GM18907 (cell line): Measurements from ENCODE around the gene PLA2R1.

ENCODE experiments used
- ATAC-seq: cut with Tn5 transposase; IDR thresholded peaks from one replicate; pipeline ENCODE4 v1.9.1; 2021; ENCODE audit warnings: mild to moderate bottlenecking, moderate library complexity; ENCODE audit not compliant: unreplicated experiment

PLA2R1 gene

GRCh38 chr2:160062292-160063005, at the start of gene PLA2R1:
Gene PLA2R1 (minus strand): TSS chr2:160062615. CDS start chr2:160062403, 212 bp downstream.
- ATAC-seq, result no peak

DNA sequence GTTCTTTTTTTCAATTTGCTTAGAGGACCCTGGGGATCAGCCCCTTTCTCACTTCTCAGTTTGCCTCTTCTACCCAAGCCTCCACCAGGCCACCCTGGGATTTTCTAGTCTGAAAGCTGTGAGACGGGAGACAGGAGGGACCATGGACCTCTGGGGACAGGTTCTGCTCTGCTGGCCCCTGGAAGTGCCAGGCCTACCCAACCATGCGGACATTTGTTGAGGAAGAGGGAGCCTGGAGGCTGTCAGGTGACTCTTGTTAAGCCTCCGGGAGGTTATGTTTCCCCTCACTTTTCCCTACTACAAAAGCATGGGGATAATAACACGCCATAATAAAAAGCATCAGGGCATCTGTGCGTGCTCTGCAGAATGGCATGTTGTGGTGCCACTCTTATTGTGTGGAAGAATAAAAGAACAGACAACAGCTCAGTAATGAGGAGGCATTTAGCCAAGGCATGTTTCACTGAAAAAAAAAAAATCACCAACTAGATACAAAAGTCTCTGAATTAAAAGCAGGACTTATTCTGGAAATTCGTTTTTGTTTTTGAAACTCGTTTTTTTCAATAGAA, 48.3 kb upstream of the PLA2R1 start:
- ATAC-seq, result no peak

- peak; percentile 84 for ATAC-seq
Observed at GRCh38 chr2:160109939-160110673, 47.7 kb upstream of the PLA2R1 start.

- no peak for ATAC-seq
Observed at GRCh38 chr2:160109243-160109642, 46.8 kb upstream of the PLA2R1 start.

- no peak for ATAC-seq
Observed at GRCh38 chr2:160108646-160109045, 46.2 kb upstream of the PLA2R1 start.

- ATAC-seq, result no peak
Observed at GRCh38 chr2:160105366-160105765, 43.0 kb upstream of the PLA2R1 start.

- no peak for ATAC-seq
Observed at GRCh38 chr2:160104115-160104514, 41.7 kb upstream of the PLA2R1 start.

GRCh38 chr2:160097326-160097725, 34.9 kb upstream of the PLA2R1 start:
- ATAC-seq, result no peak

GRCh38 chr2:160096409-160096808, 34.0 kb upstream of the PLA2R1 start:
- peak; percentile 76 for ATAC-seq

- no peak for ATAC-seq
Observed at GRCh38 chr2:160092445-160092844, 30.0 kb upstream of the PLA2R1 start.

DNA sequence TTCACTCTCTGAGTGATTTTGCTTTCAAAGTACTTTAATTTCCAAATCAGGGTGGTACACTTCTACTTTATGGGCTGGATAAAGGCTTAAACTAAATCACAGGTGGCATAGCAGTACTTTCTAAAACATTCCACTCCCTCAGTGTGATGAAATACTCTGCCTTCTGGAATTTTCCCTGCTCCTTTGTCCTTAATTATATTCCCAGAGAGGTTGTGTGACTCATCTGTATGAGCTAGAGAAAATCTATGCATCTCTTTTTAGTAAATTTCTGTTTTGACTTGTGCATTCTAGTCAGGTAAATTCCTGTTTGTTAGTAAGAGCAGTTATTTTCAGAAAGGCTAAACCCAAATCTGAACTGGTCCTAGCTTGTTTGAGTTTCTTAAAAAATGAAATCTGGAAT, 29.0 kb upstream of the PLA2R1 start:
- ATAC-seq, result no peak

- ATAC-seq, result no peak
Observed at GRCh38 chr2:160087854-160088745, 25.7 kb upstream of the PLA2R1 start.

GRCh38 chr2:160085662-160086061, 23.2 kb upstream of the PLA2R1 start:
- ATAC-seq, result no peak

DNA sequence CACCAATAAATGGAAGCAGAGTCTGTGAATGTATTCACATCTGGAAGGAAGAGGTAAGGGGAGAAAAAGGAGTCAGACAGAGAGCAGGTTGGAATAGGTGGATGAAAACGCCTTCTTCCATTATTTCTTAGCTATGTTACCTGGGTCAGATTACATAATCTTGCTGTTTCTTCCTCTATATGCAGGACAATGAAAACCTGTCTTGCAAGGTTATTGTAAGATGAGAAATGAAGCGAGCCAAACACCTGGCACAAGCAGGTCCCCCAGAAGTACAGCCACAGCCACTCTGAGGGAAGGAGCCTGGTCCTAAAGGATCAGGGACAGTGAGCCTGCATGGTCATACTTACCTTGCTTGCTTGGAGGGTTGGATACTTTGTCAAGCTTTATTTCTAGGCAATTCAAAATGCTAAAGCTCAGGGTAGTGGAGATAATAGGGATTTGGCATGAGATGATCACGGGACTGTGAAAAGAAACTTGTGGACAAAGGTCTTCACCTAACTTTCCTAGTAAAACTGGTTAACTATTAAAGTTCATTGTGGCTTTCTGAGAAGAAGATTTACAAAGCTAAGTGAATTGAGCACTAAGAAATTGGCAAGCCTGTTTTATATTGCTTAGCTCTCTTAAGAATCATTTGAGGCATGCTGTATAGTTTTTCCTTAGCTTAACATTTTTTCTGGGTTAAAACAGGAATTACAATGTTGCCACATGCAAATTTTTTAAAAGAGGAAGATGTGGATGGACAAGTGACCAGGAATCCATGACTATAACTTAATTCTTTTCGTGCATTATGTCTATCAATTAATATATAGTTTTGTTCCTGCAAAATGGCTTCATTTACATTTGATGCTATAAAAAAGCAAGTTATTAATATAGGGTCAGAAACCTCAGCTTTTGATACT, 15.7 kb upstream of the PLA2R1 start:
- no peak for ATAC-seq

- peak; percentile 73 for ATAC-seq
Observed at GRCh38 chr2:160076914-160077313, 14.5 kb upstream of the PLA2R1 start.

DNA sequence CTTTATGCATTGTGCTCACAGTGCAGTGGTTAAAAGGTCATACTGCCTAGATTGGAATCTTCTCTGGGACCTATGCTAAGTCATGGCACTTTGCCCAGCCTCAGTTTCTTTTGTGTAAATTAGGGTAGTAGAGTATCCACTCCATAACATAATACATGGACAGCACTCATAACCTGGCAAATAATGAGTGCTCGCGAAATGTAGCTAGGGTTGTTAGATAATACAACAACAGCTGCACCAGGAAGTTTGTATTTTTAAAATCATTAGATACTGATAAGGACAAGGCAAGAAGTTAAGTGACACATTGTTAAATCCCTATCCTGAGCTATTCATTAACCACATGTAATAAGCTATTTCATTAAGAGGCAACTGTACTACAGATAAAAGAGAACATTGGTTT, 13.8 kb upstream of the PLA2R1 start:
- no peak for ATAC-seq

- no peak for ATAC-seq
Observed at GRCh38 chr2:160075171-160075570, 12.8 kb upstream of the PLA2R1 start.

DNA sequence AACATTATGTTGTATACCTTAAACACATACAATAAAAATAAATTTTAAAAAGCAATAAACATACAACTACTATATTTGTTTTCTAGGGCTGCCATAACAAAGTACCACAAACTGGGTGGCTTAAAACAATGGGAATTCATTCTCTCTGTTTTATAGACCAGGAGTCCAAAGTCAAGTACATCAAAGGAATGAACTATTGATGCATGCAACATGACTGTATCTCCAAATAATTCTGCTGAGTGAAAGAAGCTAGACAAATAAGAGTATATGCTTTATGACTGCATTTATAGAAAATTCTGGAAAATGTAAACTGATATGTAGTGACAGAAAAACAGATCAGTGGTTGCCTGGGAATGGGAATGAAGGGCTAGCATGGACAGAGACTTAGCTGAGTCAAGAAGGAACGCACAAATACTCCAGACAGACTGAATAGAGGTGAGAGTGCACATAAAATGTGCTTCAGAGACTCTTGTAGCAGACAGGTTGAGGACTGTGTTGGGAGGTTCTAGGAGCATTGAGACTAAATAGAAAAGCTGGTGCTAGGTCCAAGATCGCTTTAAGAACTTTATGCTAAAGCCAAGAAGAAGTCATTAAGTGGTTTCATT, 11.0 kb upstream of the PLA2R1 start:
- ATAC-seq, result no peak

DNA sequence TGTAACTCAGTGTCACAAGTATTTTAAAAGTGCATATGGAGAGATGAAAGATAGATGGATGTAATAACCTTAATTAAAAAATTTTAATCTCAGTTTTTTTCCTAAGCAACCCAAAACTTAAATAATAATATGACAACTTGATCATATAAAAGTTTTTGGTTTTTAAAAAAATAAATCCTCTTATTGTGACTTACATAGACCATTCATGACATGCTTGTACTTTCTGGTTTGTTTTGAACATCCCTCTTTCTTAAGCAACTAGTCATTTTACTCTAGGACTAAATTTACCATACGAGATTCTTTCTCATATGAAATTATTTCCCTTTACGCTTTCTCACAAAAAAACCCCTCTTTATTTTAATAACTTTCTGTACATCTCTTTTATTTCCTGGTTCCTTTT, 6.5 kb upstream of the PLA2R1 start:
- no peak for ATAC-seq

GRCh38 chr2:160064916-160065315, 2.5 kb upstream of the PLA2R1 start:
- no peak for ATAC-seq
